H7 (cell line): ENCODE results near the gene ZNF428. TPM values are rescaled to one million over a fixed set of nuclear protein-coding genes. Genes with fewer than 3 reads are reported as not detected.
"Not testable (repeated sequence)": the region's sequence is repeated elsewhere in the genome, so short reads cannot be mapped to it uniquely, and the experiment has no call there.

ENCODE experiments used
- DNase-seq: peaks from one replicate; pipeline ENCODE4 v3.0.0; 2012
- H3K27me3 ChIP-seq: 2 replicates; pipeline ENCODE4 v1.6.0; 2011; ENCODE audit warnings: mild to moderate bottlenecking, low read length; ENCODE audit not compliant: control insufficient read depth, insufficient read depth
- H3K36me3 ChIP-seq: replicated peaks from 2 replicates; pipeline ENCODE4 v1.5.1; 2011; ENCODE audit warnings: low read length; ENCODE audit not compliant: control insufficient read depth, insufficient read depth
- H3K4me3 ChIP-seq: 2 replicates; pipeline ENCODE4 v1.5.1; 2011; ENCODE audit warnings: low read depth, mild to moderate bottlenecking, control low read depth, low read length, moderate library complexity; ENCODE audit not compliant: insufficient read depth
- total RNA-seq: library from RNA; depleted of rRNA; stranded (reverse); fragments of >200 nt; shearing (Covaris generic); gene quantifications from 2 replicates; pipeline ENCODE4 v1.2.3, GENCODE V29; 2014

ZNF428 gene
- total RNA-seq, 1 experiment from 2014 or later, result 59.0 TPM

- not testable (repeated sequence) for H3K27me3 ChIP-seq, DNase-seq, H3K4me3 ChIP-seq, H3K36me3 ChIP-seq
Measured at GRCh38 chr19:43650276-43650675, 30.8 kb upstream of the ZNF428 start.

GRCh38 chr19:43649514-43649913 lies 30.1 kb upstream of the ZNF428 start:
- no peak for DNase-seq
- H3K4me3 ChIP-seq, result no peak overlapping the region
- no peaks in the 10 kb centered on the region; the same call in 1 of the 2 replicates for H3K27me3 ChIP-seq
- no peaks in the 10 kb centered on the region; the same call in none of the 2 replicates for H3K36me3 ChIP-seq

GRCh38 chr19:43648633-43649032 lies 29.2 kb upstream of the ZNF428 start:
- no peaks in the 10 kb centered on the region for H3K36me3 ChIP-seq
- no peak overlapping the region for H3K4me3 ChIP-seq
- H3K27me3 ChIP-seq, result no peaks in the 10 kb centered on the region; the same call in 1 of the 2 replicates
- DNase-seq, result no peak

GRCh38 chr19:43644181-43644580 lies 24.8 kb upstream of the ZNF428 start:
- no peaks in the 10 kb centered on the region for H3K36me3 ChIP-seq
- no peak for DNase-seq
- H3K4me3 ChIP-seq, result no peak overlapping the region
- peaks cover 16% of the 10 kb centered on the region for H3K27me3 ChIP-seq

- DNase-seq, result no peak
- Histone ChIP-seq H3K27me3 (peaks cover 25% of the 10 kb centered on the region), H3K4me3 (no peak overlapping the region), H3K36me3 (no peaks in the 10 kb centered on the region)
Measured at GRCh38 chr19:43643326-43643725, 23.9 kb upstream of the ZNF428 start.

- H3K36me3 ChIP-seq, result no peaks in the 10 kb centered on the region
- H3K27me3 ChIP-seq, result peaks cover 33% of the 10 kb centered on the region
- DNase-seq, result no peak
- no peak overlapping the region for H3K4me3 ChIP-seq
Measured at GRCh38 chr19:43642531-43642930, 23.1 kb upstream of the ZNF428 start.

GRCh38 chr19:43641333-43641732 lies 21.9 kb upstream of the ZNF428 start:
- peak; percentile 10 for DNase-seq

GRCh38 chr19:43640424-43640757 lies 21.0 kb upstream of the ZNF428 start:
- Histone ChIP-seq H3K4me3 (peak overlapping the region; percentile 79), H3K36me3 (no peaks in the 10 kb centered on the region), H3K27me3 (peaks cover 44% of the 10 kb centered on the region)
- no peak for DNase-seq

More at GRCh38 chr19:43641333-43641732, 21.9 kb upstream of the ZNF428 start:
- H3K4me3 ChIP-seq, result no peak overlapping the region
- no peaks in the 10 kb centered on the region for H3K36me3 ChIP-seq
- H3K27me3 ChIP-seq, result peaks cover 43% of the 10 kb centered on the region

GRCh38 chr19:43639519-43640423 lies 20.3 kb upstream of the ZNF428 start, which contains the start of gene CADM4:
Gene CADM4, minus strand, starts transcription at chr19:43639850. Its CDS starts 60 bp downstream, at chr19:43639790.
- peaks cover 45% of the 10 kb centered on the region for H3K27me3 ChIP-seq
- no peaks in the 10 kb centered on the region for H3K36me3 ChIP-seq
- peak within 1 kb of the TSS; percentile 79 for H3K4me3 ChIP-seq
- DNase-seq, result peak; percentile 97

GRCh38 chr19:43638995-43639518 lies 19.6 kb upstream of the ZNF428 start:
- Histone ChIP-seq H3K4me3 (peak overlapping the region; percentile 53), H3K36me3 (no peaks in the 10 kb centered on the region), H3K27me3 (peaks cover 47% of the 10 kb centered on the region)
- DNase-seq, result no peak

- Histone ChIP-seq H3K4me3 (peak overlapping the region; percentile 53; the same call in 1 of the 2 replicates), H3K27me3 (peaks cover 47% of the 10 kb centered on the region), H3K36me3 (no peaks in the 10 kb centered on the region)
- peak; percentile 26 for DNase-seq
Measured at GRCh38 chr19:43638214-43638994, 19.0 kb upstream of the ZNF428 start.

- Histone ChIP-seq H3K27me3 (peaks cover 44% of the 10 kb centered on the region), H3K36me3 (no peaks in the 10 kb centered on the region), H3K4me3 (no peak overlapping the region)
- peak; percentile 69 for DNase-seq
Measured at GRCh38 chr19:43636121-43636683, 16.8 kb upstream of the ZNF428 start.

- Histone ChIP-seq H3K27me3 (peaks cover 41% of the 10 kb centered on the region), H3K4me3 (peak overlapping the region; percentile 53)
- not testable (repeated sequence) for DNase-seq, H3K36me3 ChIP-seq
Measured at GRCh38 chr19:43635561-43635940, 16.1 kb upstream of the ZNF428 start.

GRCh38 chr19:43634872-43635560 lies 15.6 kb upstream of the ZNF428 start:
- peaks cover 35% of the 10 kb centered on the region for H3K27me3 ChIP-seq
- H3K4me3 ChIP-seq, result peak overlapping the region; percentile 53
- no peaks in the 10 kb centered on the region for H3K36me3 ChIP-seq
- DNase-seq, result peak; percentile 69
